Activated T-cell treated with anti-CD3 and anti-CD28 coated beads, Interleukin-2, amount 50 U/mL, for 1 hour (primary cell): Measurements from ENCODE around the gene ANKRD44.

Experiments
- DNase-seq: peaks from one replicate; pipeline ENCODE4 v3.0.0-alpha.2; 2020

ANKRD44 gene

DNA sequence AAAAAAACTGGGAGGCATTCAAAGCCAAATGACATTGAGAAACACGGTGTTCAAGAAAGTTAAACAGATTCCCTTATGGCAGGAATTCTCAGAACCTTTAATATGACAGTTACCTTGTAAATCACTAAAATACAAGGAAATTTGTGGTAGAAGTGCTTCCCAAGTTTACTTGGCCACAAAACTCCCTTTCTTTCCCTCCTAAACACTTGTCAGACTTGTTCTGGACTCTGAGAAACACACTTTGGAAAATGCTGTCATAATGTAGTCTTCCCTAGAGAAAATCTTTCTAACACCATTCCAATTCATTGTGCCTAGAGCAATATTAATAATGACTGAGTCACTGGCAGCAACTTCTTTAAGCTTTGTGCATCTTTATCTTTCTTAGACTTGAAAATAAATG, 140.4 kb downstream of the ANKRD44 start:
- DNase-seq = no peak

DNA sequence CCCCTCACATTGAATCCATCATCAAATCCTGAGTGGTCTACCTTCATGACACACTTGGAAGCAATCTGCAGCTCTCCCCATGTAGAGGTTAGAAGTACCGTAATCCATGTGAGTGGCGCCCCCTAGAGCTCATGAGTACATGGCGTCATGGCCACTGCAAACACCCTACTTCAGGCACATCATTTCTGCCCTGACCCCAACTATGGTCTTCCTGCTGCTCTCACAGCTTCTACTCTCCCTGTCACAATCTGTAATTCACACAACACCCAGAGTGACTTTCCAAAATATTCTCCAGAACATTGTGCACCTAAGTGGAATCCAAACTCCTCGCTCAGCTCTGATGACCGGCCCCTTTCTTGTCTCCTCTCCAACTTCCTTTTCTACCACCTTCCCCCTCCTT, 141.9 kb downstream of the ANKRD44 start:
- DNase-seq = peak; percentile 69

DNA sequence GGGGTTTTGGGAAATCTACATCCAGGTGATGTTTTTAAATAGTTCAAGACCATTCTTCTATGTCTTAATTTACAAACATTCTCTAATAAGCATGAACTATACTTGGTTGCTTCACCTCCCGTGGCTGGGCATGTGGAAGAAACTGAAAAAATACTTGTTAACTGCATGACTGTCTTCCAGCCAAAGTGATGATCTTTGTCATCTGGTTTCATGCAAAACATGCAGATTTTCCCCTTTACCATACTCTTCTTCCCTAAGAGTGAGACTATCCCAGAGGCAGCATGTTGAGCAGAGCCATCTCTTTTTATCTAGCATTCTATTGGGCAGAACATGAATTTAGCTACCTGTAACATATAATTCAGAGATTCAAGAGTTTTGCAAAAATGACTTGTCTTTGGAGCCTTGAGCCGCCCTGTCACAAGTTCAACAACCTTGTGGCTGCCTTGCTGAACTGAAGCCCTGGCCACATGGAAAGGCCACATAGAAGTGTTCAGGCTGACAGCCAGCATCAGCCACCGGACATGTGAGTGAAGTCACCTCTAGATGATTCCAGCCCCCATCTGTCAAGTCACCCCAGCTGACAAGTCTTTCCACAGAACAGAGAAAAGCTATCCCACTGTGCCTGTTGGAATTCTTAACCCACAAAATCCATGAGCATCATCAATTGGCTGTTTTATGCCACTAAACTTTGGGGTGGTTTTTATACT, 142.8 kb downstream of the ANKRD44 start:
- DNase-seq = no peak

DNA sequence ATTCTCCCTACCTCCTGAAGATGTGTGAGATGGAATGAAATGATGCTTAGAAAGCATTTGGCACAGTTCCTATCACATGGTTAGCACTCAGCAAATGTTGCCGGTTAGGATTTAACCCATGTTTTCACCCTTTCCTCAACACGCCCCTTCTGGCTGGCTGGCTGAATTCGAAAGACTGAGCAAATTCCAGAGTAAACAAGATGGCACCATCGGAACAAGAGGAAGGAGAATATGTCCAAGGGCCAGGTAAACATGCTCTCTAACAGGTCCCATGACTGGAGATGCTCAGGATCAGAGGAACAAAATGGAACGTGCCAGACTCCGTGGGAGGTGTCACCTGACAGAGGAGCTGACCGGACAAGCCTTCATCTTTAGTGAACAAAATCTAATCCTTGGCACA, 145.6 kb downstream of the ANKRD44 start:
- DNase-seq = no peak

DNA sequence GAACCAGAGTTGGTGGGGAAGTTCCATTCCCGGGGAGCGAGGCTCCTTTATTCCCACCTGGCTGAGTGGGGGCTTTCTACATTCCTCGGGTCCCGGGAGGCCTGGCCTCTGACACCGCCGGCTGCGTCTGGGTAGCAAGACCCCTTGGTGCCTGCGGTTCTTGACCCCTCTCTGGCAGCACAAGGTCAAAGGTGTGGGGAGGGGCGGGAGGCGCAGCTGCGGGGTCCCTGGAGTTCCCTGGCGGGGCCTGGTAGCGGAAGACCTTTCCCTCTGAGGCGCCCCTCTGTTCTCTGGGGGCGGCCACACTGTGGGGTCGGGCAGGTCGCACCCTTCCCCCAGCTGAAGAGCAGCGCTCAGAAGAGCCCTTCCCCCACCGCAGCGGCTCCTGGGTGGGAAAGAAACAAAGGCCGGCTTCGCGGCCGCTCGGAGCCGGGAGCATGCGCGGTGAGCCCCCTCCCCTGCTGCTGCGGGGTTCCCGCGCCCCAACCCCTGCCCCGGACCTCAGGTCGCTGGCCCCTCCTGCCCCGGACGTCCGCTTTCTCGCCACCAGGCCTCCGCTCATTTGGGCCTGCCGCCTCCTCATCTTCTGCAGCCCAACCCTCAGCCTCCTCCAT, 146.3 kb downstream of the ANKRD44 start:
- no peak for DNase-seq

DNA sequence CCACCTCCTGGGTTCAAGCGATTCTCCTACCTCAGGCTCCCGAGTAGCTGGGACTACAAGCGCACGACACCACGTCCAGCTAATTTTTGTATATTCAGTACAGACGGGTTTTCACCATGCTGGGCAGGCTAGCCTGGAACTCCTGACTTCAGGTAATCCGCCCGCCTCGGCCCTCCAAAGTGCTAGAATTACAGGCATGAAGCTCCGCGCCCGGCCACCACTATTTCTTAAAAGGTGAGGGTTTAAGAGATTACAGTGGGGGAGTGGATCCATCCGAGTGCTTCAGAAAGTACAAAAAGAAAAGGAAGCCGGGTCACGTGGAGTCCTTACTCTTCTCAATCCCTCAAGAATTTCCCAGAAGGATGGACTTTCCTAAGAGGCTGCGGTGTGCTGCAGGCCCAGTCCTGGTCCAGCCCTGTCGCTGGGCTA, 146.9 kb downstream of the ANKRD44 start:
- no peak for DNase-seq

DNA sequence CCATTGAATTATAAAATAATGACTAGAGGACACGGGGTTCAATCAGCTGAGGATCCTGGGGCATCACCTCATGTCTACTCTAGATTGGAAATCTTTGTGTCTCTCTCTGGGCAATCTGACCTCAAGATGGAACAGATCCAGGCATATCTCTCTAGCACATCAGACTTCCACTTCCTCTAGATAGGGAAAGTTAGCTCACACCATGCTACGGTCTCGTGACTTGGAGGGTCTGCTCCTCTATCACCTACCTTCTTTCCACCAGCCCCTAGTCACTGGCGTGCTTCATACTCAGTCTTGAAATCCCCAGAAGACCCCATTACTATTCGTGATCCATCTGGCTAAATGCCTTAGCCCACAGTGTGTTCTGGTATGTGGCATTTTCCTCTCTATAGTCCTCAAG, 148.8 kb downstream of the ANKRD44 start:
- no peak for DNase-seq

DNA sequence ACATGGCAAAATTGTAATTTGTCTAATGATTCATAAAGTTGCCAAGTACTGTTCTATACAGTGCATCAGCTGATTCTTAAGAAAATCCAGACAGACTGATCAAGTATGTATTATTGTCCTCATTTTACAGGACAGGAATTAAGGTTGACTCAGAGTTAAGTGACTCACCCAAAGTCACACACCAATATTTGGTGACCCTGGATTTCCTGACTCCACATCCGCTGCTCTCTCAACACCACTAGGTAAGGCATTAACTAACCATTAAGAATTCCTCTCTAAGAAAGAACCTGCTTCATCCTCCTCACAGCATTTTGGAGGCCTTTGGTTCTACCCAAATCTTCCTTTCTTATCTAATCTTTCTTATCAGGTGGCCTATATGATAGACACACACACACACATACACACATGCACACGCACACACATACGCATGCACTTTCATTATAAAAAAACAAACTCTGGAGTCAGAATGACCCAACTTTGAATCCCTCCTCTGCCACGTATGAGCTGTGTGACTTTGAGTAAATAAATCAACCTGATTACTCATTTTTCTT, 150.8 kb downstream of the ANKRD44 start:
- no peak for DNase-seq

DNA sequence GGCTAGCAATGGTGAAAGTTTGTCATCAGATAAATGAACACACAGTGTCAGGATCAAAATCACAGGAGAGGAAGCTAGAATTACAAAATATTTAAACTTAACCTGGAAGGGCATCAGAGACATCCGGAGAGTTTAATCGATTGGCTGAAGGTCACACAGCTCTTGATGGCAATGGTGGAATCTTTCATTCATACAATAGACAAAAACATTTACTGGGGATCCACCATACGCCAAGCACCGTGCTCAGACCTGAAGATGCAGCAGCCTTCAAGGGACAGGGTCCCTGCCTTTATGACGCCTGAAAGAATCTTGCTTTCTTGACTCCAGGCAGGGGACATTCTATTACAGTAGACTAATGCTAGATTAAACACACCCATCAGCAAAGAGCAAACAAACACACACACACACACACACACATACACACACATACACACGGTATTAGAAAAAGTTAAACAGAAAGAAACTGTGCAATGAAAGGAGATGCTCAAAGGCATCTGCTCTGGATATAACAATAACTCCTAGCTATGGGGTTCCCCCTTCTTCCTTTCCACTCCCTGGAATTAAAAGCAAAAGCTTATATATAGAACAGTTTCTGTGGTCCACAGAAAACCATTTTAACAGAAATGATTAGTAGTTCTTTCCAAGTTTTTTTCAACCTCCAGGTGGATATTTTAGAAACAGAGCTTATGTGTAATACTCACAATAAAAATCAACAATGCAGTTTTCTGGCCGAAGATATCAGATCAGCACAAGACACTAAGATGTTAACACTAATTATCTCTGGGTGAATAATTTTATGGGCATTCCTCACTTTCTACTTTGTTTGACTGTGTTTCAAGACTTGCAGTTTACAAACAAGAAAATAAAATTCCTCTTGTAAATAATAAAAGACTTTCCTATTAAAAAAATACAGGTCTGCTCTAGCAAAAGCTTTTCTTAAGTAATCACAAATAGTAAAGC, 151.7 kb downstream of the ANKRD44 start:
- DNase-seq = no peak

DNA sequence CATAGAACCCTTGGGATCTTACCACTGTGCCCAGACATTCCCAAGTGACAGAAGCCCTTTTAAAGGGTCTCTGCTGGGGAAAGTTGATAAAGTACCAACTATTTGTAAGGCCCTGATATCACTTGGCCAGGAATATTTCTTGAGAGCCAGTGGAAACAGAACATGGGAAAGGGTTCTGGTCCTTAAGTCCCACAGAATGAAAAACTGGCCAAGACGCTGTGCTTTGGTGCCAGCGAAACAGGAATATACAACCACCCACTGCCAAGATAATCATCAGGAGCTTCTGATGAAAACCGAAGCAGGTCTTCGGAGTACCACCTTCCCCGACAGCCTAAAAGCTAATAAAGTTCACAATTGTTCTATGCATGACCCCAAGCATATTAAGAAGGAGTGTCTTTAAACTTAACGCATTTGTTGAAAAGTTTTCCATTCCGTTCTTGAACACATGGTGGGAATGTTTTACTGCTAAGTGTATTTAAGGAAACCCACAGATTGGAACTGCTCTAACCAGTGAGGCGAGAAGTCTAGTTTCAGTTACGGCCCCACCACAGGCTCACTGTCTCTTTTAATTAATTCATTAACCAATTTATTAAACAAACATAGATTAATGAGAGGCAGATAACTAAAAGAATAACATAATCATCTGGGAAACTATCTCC, 152.6 kb downstream of the ANKRD44 start:
- DNase-seq = no peak

DNA sequence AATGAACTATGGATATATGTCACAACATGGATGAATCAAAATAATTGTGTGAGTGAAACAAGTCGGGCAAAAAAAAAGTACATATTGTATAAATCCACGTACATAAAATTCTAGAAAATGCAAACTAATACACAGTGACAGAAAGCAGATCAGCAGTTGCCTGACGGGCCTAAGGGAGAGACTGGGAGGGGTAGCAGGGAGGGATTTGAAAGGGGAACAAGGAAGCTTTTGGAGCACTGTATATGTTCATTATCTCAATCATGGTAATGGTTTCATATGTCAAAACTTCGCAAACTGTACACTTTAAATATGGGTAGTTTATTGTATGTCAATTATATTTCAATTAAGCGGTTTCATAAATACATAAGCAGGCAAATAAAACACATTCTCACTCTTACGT, 153.8 kb downstream of the ANKRD44 start:
- no peak for DNase-seq

DNA sequence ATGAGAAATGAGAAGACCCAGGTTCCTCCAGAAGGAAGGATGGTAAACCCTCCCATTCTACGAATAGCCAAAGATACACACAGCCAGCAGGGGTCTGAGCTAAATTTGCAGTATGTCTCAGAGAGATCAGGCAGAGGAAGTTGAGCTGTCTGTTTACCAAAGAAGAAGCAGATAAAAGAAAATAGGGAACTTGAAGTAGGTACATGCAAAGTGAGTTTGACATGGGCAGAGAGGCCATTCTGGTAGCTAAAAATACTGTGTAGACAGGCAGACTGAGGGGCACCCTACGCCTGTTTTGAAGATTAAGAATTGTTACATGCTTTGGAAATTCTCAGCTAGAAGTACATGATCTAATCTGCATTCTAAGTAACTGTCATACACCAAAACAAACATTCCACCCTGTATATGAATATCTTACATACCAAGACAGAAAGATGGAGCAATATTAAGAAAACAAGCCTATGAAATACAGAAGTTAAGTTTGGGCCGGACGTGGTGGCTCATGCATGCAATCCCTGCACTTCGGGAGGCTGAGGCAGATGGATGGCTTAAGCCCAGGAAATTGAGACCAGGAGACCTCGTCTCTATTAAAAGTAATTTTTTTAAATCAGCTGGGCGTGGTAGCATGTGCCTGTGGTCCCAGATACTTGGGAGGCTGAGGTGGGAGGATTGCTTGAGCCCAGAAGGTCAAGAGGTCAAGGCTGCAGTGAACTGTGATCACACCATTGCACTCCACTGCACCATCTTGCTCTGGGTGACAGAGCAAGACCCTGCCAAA, 157.9 kb downstream of the ANKRD44 start:
- no peak for DNase-seq

DNA sequence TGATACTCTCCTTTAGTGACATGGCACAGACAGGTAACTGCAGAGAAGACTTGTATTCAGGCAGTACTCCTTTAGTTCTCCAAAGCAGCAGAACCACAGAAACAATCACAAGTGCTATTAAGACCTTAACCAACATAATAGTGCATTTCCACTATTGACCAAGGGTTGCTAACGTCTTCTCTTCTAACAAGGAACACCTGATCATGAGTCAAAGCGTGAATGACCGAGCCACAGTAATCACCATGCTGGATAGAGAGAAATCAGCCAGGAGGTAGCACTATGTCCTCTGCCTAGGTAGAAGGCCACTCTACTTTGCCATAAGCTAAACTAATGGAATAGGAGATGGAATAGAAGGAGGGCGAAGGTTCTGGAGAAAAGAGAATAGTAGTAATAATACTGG, 161.0 kb downstream of the ANKRD44 start:
- DNase-seq = no peak

DNA sequence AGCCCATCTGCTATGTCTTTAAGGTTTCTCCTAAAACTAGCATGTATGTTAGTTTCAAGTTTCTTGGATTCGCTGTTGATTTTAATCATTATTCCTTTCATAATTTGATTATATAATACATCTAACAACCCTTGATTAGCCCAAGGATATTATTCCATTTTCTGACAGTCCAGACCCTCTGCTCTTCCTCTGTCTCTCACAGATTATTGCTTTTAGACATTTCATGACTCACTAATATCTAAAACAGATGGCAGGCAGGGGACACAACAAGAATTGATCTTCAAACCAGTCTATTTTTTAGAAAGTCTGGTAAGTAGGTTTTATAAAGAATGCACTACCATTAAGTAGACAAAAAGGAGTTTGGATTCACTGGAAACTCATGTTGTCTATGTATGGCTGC, 162.2 kb downstream of the ANKRD44 start:
- DNase-seq = no peak

DNA sequence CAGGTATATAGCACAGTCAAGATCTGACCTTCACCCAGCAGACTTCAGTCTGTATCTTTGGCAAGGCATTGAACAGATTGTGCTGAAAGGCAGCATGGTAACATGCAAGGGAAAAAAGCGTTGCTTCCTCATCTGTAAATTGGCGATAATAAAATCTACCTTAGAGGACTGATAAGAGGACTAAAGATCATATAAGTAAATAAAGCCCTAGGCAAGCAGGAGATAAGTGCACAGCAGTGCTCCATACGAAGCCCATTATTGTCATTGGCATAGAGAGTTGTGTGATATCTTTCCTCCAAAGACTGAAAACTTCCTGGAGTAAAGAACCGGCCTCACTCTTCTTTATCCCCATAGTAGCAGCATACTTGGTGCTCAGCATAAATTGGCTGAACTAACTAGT, 162.6 kb downstream of the ANKRD44 start:
- no peak for DNase-seq

DNA sequence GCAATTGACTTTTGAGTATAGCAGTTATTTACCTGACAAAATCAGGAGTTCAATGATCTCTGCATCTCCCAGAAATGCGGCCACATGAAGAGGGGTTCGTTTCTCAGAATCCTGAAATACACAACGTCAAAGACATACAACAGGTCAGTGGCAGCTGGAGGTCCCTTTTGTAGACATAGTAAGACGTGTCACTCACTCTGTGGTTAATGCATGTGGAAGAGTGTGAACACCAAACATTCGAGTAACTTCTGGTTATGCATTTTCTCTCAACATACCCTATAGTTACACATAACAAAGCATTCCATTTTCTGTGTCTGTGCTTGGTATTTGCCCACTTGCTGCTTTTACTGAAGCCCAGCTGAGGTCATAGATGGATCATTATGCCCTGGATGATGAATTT, 163.6 kb downstream of the ANKRD44 start:
- DNase-seq = no peak

DNA sequence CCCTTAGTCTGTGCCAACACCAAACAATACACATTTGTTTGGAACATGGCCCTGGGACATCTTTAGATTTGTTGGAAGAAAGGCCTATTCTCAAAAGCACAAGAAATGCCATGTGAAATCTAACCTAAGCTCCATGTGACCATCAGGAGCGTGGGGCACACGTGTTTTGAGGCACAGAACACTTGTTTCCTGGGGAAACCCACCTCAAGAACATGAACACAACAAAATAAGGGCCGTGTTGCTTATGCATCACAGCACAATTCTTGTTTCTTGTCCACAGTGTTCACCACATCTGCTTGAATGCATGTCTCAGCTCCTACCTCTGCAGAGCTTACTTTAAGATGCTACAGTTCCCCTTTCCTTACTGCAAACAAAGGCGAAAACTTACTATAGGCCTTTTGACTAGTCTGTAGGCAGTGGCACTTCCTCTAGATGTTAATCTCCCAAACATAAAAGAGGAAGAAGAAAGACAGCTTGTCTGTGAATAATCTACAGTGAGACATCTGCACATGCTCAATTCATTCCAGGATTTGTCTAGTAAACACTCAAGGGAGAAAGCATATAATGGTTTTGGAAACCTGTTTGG, 165.0 kb downstream of the ANKRD44 start:
- peak; percentile 36 for DNase-seq

DNA sequence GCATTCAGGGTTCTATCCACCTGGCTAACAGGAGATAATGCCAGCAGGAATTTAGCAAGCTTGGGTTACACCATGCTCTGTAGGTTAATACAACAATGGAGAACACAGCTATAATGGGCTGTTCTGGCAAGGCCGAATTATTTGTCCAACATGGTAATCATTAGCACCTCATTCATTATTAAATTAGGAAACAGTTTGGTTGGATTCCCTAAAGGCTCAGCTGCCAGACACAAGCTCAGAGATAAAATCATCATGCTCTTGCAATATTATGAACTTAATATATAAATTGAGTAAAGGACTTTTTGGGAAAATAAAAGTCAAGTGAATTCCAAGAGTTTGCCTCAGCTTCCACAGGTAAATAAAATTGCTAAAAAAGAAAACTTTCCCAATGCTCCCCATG, 166.4 kb downstream of the ANKRD44 start:
- DNase-seq = no peak

DNA sequence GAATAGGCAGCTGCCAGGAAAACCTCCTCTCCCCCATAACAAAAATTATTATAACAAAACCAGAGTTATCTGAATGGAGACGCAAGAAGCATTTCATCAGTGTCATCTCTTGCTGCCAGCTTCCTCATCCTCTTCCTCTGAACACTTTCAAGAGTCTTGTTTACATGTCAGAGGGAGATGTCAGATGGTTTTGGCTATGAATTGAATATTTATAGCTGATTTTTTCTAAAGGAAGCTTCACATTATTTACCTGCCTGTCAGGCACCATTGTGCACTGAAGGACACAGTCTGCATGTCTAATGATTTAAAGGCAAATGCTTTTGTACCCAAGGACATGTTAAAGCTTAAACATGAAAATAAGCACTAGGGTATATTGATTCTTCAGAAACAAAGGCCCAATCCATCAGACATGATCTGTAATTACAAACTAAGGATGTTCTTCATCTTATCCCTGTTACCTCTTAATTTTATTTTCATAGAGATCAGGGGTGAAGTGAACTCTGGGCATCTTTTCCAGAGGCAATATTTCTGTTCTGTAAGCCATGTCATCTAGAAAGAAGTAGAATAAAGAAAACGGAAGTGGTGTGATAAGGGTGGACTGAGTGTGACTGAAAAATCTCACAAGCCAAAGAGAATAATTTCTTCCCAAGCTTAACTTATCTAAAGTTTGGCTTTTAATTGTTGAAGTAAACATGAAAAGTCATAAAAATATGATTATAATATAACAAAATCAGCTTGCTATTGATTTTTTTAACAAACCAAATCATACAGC, 168.7 kb downstream of the ANKRD44 start:
- no peak for DNase-seq

DNA sequence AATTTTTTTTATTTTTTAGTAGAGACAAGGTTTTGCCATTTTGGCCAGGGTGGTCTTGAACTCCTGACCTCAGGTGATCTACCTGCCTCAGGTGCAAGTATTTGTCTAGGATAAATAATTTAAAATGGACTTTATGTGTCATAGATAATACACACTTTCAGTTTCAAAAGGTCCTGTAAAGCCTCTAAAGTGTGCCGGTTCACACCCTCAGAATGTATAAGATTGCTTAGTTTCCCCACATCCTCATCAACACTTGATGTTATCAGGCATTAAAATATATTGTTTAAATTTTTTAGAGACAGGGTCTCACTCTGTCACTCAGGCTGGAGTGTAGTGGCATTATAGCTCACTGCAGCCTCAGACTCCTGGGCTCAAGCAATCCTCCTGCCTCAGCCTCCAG, 170.5 kb downstream of the ANKRD44 start:
- DNase-seq = no peak

DNA sequence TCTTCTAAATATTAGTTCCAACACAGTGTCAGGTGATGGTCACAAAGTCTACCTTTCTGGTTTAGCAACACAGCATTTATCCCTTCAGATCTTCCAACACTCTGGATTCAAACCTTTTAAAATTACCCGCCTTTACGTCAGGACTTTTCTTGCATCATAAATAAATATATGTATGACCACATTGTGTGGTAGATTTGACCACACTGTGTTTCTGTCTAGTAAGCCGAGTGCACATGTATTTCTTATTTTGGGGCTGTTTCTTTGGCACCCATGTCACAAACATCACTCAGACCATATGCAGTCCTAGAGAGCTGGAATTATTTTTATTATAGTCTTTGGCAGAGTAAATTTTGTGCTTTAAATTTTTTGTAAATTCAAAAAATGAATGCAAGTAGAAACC, 172.1 kb downstream of the ANKRD44 start:
- no peak for DNase-seq
